Hematopoietic multipotent progenitor cell treated with erythropoietin and hydrocortisone succinate and interleukin-3 and kit ligand, for 17 days (in vitro differentiated cells): Measurements from ENCODE around the gene CD47.

Experiments
- DNase-seq: peaks from one replicate; pipeline ENCODE4 v3.0.0-alpha.2; 2015; ENCODE audit warnings: low spot score

CD47 gene

GRCh38 chr3:108013141-108014055, 77.4 kb downstream of the CD47 start:
- no peak for DNase-seq

GRCh38 chr3:108012304-108012703, 78.5 kb downstream of the CD47 start:
- no peak for DNase-seq

GRCh38 chr3:108011616-108012015, 79.2 kb downstream of the CD47 start:
- no peak for DNase-seq

- DNase-seq: no peak
Observed at GRCh38 chr3:108008931-108009639, 81.7 kb downstream of the CD47 start.

- no peak for DNase-seq
Observed at GRCh38 chr3:108008106-108008505, 82.7 kb downstream of the CD47 start.

GRCh38 chr3:108006881-108007331, 83.9 kb downstream of the CD47 start:
- DNase-seq: no peak

GRCh38 chr3:108006077-108006771, 84.6 kb downstream of the CD47 start:
- peak; percentile 12 for DNase-seq

GRCh38 chr3:108004647-108005046, 86.2 kb downstream of the CD47 start:
- DNase-seq: no peak

- DNase-seq: no peak
Observed at GRCh38 chr3:108001457-108001856, 89.4 kb downstream of the CD47 start.

GRCh38 chr3:107999215-107999775, 91.5 kb downstream of the CD47 start:
- no peak for DNase-seq

- no peak for DNase-seq
Observed at GRCh38 chr3:107997671-107998070, 93.2 kb downstream of the CD47 start.

GRCh38 chr3:107995823-107996222, 95.0 kb downstream of the CD47 start:
- no peak for DNase-seq

GRCh38 chr3:107994956-107995715, 95.7 kb downstream of the CD47 start:
- DNase-seq: no peak

- no peak for DNase-seq
Observed at GRCh38 chr3:107994181-107994580, 96.7 kb downstream of the CD47 start.

GRCh38 chr3:107993771-107994170, 97.1 kb downstream of the CD47 start:
- no peak for DNase-seq
